MCF 10A (cell line): ENCODE measurements around the gene GAK. TPM values are rescaled to one million over a fixed set of nuclear protein-coding genes. Genes with fewer than 3 reads are reported as not detected.

ENCODE experiments used
- BruUV-seq: library from RNA; stranded (reverse); fragments of 400-500 nt; replicated peaks from 2 replicates; lab custom pipeline; 2021; lab: Mats Ljungman, UMichigan
- CTCF ChIA-PET: fragments of 300-600 bp; sonication (Branson Sonifier 250); formaldehyde crosslinking; extraction: SDS; loops from one replicate; lab custom pipeline; 2021; ENCODE audit warnings: antibody characterized with exemption, inconsistent platforms; lab: Yijun Ruan, JAX
- POLR2A ChIA-PET: fragments of 300-600, 350-650 bp; sonication (Branson Sonifier 250); formaldehyde crosslinking; extraction: SDS; loops from one replicate; lab custom pipeline; 2020; ENCODE audit warnings: antibody characterized with exemption, inconsistent platforms; lab: Yijun Ruan, JAX
- DNase-seq: peaks from one replicate; pipeline ENCODE4 v3.0.0-alpha.2; 2018; ENCODE audit not compliant: unreplicated experiment
- H3K27ac Mint-ChIP-seq: one replicate; pipeline ENCODE4 v1.8.0; 2022; ENCODE audit warnings: mild to moderate bottlenecking, low read depth, mixed read lengths; ENCODE audit not compliant: unreplicated experiment
- H3K27me3 Mint-ChIP-seq: one replicate; pipeline ENCODE4 v1.8.0; 2022; ENCODE audit warnings: mixed read lengths; ENCODE audit not compliant: insufficient read depth, unreplicated experiment
- H3K36me3 Mint-ChIP-seq: one replicate; pipeline ENCODE4 v1.8.0; 2022; ENCODE audit warnings: mild to moderate bottlenecking, moderate library complexity, mixed read lengths; ENCODE audit not compliant: insufficient read depth, unreplicated experiment
- H3K4me1 Mint-ChIP-seq: one replicate; pipeline ENCODE4 v1.8.0; 2022; ENCODE audit warnings: mixed read lengths; ENCODE audit not compliant: insufficient read depth, unreplicated experiment
- H3K4me3 Mint-ChIP-seq: one replicate; pipeline ENCODE4 v1.8.0; 2022; ENCODE audit warnings: mild to moderate bottlenecking, moderate library complexity, mixed read lengths; ENCODE audit not compliant: unreplicated experiment
- H3K9me3 Mint-ChIP-seq: one replicate; pipeline ENCODE4 v1.8.0; 2022; ENCODE audit warnings: mixed read lengths; ENCODE audit not compliant: unreplicated experiment
- CTCF ChIP-seq: fragments of 200-600 bp; IDR thresholded peaks from one replicate; pipeline ENCODE4 v1.8.0; 2022; ENCODE audit warnings: antibody characterized with exemption, mild to moderate bottlenecking; ENCODE audit not compliant: unreplicated experiment
- intact Hi-C: fragments of 100-400 bp; cut with micrococcal nuclease; formaldehyde crosslinking; loops from 2 replicates; pipeline ENCODE4 v1.14.1; 2022
- total RNA-seq: library from RNA; stranded (reverse); gene quantifications from 2 replicates; pipeline ENCODE4 v1.2.3, GENCODE V29; 2022

Gene GAK
- total RNA-seq, 1 experiment from 2014 or later = 72.9 TPM

GRCh38 chr4:948936-949300 lies 16.8 kb upstream of the GAK start:
- CTCF ChIA-PET = interaction anchor here (0.7 to 0.9 kb wide), 2 partner anchors 23 to 107 kb away, joined by 3 read pairs; no protein-coding TSS in a partner anchor
- Mint-ChIP-seq H3K36me3 (no peaks in the 10 kb centered on the region), H3K9me3 (no peaks in the 10 kb centered on the region), H3K4me1 (no peaks in the 10 kb centered on the region), H3K4me3 (no peak overlapping the region), H3K27me3 (no peaks in the 10 kb centered on the region), H3K27ac (no peak overlapping the region)
- no peak for DNase-seq
- POLR2A ChIA-PET = no interaction called here
- intact Hi-C loops = no loop called here
- TF ChIP-seq CTCF = no peak
- BruUV-seq = no TSS peak

DNA sequence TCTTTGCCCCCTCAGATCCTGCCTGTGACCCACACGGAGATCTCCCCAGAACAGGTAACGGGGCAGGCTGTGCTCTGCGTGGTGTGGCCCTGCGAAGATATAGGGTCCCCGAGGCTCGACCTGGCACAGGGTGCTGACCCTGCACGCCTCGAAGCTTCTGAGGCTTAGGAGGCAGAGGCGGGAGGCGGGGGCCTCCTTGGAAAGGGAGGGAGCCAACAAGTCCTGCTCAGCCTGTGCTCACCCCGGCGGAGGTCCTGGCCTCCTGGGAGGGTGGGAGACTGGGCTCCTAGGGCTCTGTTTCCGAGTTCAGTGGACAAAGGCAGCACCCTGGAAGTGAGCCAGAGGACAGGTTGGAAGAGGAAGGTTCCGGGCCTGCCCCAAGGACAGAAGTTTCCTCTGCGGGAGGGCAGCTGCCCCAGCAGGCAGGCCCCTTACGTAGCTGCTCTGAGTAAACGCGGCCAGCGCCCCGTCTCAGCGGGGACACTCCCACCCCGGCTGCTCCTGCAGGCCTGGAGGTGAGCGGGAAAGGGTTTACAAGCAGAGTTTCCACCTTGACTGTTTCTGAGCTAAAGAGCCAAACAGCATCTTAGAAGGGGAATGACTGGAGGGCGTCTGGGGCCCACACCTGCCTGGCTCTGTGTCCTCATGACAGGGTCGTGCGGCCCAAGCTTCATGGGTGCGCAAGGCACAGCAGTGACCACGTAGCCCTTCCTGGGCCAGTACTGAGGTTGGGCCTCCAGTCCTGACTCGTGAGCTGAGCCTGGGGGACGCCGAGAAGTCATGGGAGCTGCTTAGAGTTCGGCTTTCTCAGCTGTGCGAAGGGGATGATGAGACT lies 16.2 kb upstream of the GAK start:
- intact Hi-C loops = no loop called here
- Mint-ChIP-seq H3K27me3 (no peaks in the 10 kb centered on the region), H3K4me1 (no peaks in the 10 kb centered on the region), H3K4me3 (no peak overlapping the region), H3K27ac (no peak overlapping the region), H3K9me3 (no peaks in the 10 kb centered on the region), H3K36me3 (no peaks in the 10 kb centered on the region)
- ChIA-PET POLR2A (no interaction called here), CTCF (interaction anchor here (0.7 to 0.9 kb wide), 2 partner anchors 22 to 108 kb away, joined by 3 read pairs; no protein-coding TSS in a partner anchor)
- DNase-seq = no peak
- BruUV-seq = no TSS peak
- TF ChIP-seq CTCF = no peak

DNA sequence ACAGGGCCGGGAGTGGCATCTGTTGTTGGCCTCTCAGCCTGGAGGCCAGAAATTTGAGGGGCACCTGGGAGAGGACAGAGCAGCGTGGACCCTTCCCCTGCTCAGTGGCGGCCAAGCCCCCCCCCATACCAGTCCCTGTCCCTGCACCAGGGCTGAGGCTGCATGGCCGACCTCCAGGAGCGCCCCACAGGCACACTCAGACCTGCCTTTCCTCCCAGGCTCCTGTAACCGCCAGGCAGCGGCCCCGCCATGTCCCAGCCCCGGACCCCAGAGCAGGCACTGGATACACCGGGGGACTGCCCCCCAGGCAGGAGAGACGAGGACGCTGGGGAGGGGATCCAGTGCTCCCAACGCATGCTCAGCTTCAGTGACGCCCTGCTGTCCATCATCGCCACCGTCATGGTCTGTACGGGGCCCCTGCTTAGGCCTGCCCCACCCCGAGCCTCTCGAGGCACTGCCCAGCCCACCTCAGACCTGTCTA lies 15.4 kb upstream of the GAK start:
- no peak for TF ChIP-seq CTCF
- H3K27ac Mint-ChIP-seq = no peak overlapping the region
- DNase-seq = no peak
- no TSS peak for BruUV-seq
- no peaks in the 10 kb centered on the region for H3K27me3 Mint-ChIP-seq
- H3K4me3 Mint-ChIP-seq = no peak overlapping the region
- no peaks in the 10 kb centered on the region for H3K36me3 Mint-ChIP-seq
- H3K9me3 Mint-ChIP-seq = no peaks in the 10 kb centered on the region
- POLR2A ChIA-PET = no interaction called here
- CTCF ChIA-PET = no interaction called here
- intact Hi-C loops = no loop called here
- H3K4me1 Mint-ChIP-seq = no peaks in the 10 kb centered on the region

DNA sequence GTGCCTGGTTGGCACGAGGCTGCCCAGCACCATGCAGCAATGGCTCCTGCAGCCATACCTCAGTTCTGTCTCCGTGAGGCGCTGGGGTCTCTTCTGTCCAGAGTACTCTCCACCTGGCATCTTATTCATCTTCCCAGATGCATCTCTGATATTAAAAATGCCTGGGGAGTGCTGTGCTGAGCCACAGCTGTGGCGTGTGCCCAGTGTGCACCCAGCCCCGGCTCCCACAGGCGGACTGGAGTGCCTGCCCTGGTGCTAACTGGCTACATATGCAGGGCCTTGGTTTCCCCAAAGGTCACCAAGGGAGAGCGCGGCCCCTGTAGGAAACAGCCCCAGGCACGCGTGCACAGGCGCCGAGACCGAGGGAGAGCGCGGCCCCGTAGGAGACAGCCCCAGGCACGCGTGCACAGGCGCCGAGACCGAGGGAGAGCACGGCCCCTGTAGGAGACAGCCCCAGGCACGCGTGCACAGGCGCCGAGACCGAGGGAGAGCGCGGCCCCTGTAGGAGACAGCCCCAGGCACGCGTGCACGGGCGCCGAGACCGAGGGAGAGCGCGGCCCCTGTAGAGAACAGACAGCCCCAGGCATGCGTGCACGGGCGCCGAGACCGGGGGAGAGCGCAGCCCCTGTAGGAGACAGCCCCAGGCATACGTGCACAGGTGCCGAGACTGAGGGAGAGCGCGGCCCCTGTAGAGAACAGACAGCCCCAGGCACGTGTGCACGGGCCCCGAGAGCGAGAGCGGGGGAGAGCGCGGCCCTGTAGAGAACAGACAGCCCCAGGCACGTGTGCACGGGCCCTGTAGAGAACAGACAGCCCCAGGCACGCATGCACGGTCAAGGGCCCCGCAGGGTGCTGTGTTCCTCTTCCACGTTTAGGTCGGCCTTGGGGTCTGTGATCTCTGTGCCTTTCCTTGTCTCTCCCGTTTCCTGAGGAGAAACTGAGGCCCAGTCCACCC lies 14.7 kb upstream of the GAK start:
- no peaks in the 10 kb centered on the region for H3K9me3 Mint-ChIP-seq
- POLR2A ChIA-PET = no interaction called here
- no peak for TF ChIP-seq CTCF
- no peaks in the 10 kb centered on the region for H3K27me3 Mint-ChIP-seq
- no peaks in the 10 kb centered on the region for H3K4me1 Mint-ChIP-seq
- DNase-seq = no peak
- BruUV-seq = no TSS peak
- no peak overlapping the region for H3K27ac Mint-ChIP-seq
- intact Hi-C loops = no loop called here
- CTCF ChIA-PET = no interaction called here
- H3K36me3 Mint-ChIP-seq = no peaks in the 10 kb centered on the region
- H3K4me3 Mint-ChIP-seq = no peak overlapping the region
